Smooth muscle cell of the pulmonary artery (primary cell): Measurements from ENCODE around the gene LYSMD3. TPM values are rescaled to one million over a fixed set of nuclear protein-coding genes. Genes with fewer than 3 reads are reported as not detected.

Experiments used
- total RNA-seq: library from RNA; depleted of rRNA; stranded (reverse); fragments of >200 nt; gene quantifications from 2 replicates; pipeline ENCODE4 v1.2.3, GENCODE V29; 2014

The LYSMD3 gene
- 14.8 and 26.1 TPM in 2 replicates for total RNA-seq

DNA sequence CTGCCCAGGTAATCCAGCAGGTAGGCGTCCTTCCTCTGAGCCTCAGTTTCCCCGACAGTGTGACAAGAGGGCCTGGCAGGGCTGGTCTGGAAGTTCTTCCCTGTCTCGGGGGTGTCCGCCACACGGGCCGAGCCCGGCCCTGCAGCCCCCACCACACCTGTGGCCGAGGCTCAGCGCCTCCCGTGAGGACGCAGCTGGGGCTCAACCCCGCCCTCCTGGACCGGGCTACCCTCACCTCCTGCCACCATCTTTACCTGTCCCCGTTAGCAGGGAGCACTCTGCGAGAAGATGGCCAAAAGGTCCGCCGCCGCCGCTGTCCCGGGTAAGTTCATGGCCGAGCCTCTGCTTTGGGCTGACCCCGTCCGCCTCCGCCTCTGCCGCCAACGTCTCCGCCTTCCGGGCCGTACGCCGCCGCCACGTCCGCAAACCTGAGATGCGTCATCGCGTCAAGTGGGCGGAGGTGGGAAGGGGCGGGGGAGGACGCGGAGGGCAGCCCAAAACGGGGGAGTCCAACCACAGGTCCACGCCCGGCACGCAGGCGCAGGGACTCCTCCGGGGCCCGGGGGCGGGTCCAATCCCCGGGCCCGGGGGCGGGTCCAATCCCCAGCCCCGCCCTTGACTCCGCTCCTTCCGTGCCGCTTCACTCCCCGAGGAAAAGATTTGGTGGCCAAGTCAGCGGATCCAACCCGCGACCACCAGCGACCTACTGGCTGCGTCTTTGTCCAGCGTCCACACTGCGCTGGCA is at the start of gene LYSMD3:
Gene LYSMD3, minus strand, starts transcription at position 391 of the 745 bp plus-strand sequence. CDS start 4,295 bp downstream, outside the sequence.

GRCh38 chr5:90558344-90559192 is 29.2 kb upstream of the LYSMD3 start, which contains the start of gene ADGRV1:
Gene ADGRV1 (plus strand): TSS chr5:90558797. CDS start chr5:90558896, 99 bp downstream.

DNA sequence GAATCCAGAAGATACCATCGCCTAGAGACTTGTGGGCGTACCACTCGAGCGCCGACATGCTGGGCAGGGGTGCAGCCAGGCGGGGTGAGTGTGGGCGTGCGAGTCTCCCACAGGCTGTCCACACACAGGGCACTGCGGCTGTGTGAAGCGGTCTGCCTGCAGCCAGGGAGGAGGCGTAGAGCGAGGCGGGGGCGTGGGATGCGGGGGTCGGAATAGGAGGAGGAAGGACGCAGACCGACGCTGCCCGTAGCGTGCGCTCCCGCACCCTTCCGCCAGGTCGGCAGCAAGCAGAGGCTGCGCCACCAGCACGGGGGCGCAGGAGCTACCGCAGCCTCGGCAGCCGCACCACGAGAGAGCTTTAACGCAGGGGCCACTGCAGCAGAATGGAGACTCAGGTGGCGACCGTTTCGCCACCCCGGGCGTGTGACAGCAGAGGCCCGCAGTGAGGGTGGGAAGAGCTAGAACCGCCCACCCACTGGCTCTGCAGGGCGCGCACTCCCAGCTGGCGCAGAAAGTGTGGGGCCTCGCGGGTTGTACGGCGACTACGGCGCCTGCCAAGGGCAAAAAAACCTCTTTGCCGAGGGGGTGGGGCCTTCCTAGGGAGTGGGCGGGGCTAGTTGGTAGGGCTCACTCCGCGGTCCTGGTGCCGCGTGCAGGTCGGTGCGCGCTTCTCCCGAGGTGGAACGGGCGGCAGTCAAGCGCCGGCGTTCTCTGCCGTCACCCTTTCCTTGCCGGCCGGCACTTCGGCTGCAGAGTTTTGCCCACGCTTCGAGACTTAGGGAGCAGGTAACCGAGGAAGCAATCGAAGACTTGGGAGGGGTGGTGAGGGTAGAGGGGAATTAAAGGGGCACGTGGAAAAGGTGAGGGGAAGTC is 54.9 kb downstream of the LYSMD3 start, which contains the start of the genes MBLAC2 and POLR3G:
Gene MBLAC2, minus strand, starts transcription at position 537 of the 873 bp plus-strand sequence. Its CDS starts 479 bp downstream, at position 58.
Gene POLR3G, plus strand, starts transcription at position 630 of the 873 bp plus-strand sequence. CDS start 10,704 bp downstream, outside the sequence.

Other genes with a start within 250 kb of the LYSMD3 start
- gene CETN3, start 119.8 kb downstream of the LYSMD3 start, total RNA-seq, result 7.7 and 14.3 TPM in 2 replicates
- 5.1 and 5.5 TPM in 2 replicates for gene MBLAC2, start 54.8 kb downstream of the LYSMD3 start, total RNA-seq
- 3.6 and 3.7 TPM in 2 replicates for gene POLR3G, start 54.7 kb downstream of the LYSMD3 start, total RNA-seq
- 0.26 and 0.50 TPM in 2 replicates for gene ADGRV1, start 29.2 kb upstream of the LYSMD3 start, total RNA-seq